PC-3 (cell line): ENCODE data around the gene PRKAR2B.

ENCODE experiments used
- CTCF ChIP-seq: fragments of 300-600 bp; sonication (generic); conservative IDR thresholded peaks from 2 replicates; pipeline ENCODE4 v1.5.1; 2017; ENCODE audit warnings: antibody characterized with exemption, low read depth, mild to moderate bottlenecking, low read length
- EZH2phosphoT487 ChIP-seq: fragments of 300-600 bp; sonication (generic); IDR thresholded peaks from 2 replicates; pipeline ENCODE4 v1.6.1; 2018; ENCODE audit warnings: mild to moderate bottlenecking, antibody characterized with exemption, low read length, borderline replicate concordance

GRCh38 chr7:107100824-107101223 is 56.3 kb downstream of the PRKAR2B start:
- no peak for TF ChIP-seq CTCF
- no peak for TF ChIP-seq EZH2phosphoT487
